NCI-H345 treated with DMSO at 0.1 percent for 48 hours (cell line): ENCODE measurements around the gene ACOT11.
"Not testable (repeated sequence)": the region's sequence is repeated elsewhere in the genome, so short reads cannot be mapped to it uniquely, and the experiment has no call there.

Experiments used
- DNase-seq: peaks from one replicate; lab custom pipeline; 2025; ENCODE audit not compliant: unreplicated experiment; lab: John Stamatoyannopoulos, UW

Gene ACOT11

DNA sequence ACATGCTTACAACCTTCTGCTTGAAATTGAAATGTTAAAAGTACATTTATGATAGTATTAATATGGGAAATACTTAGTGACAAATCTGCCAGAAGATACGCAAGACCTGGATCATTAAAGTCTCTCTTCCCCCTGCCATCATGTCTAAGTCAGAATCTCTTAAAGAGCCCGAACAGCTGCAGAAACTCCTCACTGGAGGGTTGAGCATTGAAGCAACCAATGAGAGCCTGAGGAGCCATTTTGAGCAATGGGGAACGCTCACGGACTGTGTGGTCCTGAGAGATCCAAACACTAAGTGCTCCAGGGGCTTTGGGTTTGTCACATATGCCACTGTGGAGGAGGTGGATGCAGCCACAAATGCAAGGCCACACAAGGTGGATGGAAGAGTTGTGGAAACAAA lies 11.4 kb upstream of the ACOT11 start:
- not testable (repeated sequence) for DNase-seq

DNA sequence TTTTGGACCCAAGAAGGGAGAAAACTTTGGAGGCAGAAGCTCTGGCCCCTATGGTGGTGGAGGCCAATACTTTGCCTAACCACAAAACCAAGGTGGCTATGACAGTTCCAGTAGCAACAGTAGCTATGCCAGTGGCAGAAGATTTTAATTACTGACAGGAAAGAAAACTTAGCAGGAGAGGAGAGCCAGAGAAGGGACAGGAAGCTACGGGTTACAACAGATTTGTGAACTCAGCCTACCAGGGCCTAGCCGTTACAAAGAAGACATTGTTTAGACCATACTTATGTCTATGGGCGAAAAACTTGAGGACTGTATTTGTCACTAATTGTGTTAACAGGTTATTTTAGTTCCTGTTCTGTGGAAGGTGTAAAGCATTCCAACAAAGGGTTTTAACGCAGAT lies 10.4 kb upstream of the ACOT11 start:
- DNase-seq = no peak

DNA sequence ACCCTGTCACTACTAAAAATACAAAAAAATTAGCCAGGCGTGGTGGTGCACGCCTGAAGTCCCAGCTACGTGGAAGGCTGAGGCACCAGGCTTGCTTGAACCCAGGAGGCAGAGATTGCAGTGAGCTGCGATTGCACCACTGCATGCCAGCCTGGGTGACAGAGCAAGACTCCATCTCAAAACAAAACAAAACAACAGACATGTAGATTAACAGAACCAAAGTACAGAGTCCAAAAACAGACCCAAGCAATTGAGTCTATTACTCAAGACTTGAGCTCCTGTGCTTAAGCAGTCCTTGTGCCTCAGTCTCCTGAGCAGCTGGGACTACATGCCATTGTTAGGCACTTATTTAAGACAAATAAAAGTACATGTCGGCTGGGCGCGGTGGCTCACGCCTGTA lies 9.5 kb upstream of the ACOT11 start:
- DNase-seq = no peak

DNA sequence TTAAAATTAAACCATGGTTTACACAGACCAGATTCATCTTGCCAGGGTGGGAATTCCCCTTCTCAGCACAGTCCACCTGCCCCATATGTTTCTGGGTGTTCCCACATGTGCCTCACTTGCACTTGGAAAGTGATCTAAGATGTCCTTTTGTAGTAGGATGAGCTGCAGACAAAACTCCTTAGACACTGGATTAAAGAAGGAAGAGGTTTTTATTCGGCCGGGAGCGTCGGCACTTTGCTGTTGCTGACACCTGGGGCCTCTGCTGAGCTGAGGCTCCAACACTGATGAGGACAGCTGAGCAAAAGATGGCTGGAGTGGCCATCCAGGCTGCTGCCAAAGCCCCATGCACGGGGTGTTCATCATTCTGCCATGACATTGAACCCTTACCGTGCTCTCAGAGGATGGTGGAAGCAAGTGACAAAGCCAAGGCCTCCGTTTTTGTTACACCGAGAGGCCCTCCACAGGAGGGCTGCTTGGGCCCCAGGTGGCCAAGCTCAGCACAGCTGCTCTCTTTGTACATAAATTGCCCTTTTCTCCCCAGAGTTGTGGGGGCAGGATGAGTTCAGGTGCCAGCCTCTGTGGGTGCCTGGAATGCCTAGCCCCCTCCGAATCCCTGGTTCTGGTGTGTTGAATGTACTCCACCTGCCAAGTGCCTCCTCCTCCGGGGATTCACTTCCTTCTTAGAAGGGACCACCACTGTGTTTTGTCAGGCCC lies 7.3 kb upstream of the ACOT11 start:
- DNase-seq = no peak

DNA sequence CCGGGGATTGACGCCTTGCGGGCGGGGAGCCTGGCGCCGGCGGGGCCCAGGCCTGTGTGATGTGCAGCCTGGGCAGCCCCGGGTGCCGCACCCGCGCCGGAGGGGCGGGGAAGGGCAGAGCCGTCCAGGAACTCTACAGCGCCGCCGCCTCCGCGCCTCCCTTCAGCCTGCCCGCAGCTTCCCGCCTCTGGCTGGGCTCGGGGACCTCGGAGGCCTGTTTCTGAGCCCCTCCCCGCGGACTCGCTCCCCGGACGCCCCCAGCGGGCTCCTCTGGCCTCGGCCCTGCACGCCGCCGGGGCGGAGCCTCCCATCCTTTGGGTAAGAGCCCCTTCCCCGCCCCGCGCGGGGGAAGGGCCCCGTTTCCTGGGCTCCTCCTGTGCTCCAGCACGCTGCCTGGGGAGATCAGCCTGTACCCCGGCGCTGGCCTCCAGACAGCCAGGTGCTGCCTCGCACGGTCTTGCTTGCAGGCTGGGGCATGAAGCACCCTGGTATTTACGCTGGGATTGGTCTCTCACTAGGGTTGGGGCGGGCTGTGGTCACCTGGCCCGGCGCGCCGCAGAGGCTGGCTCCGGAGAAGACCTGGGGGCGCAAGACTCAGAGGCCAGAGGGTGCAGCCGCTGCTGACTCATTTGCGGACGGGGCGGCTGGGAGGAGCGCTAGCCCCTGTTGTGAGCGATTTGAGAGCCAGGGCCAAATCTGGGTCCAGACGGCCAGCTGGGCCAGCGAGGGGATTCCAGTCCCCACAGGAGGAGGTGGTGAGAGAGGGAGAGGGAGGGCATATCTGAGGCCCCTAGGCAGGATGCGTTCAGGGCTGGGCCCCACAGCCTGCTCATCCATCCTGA lies 5.7 kb upstream of the ACOT11 start:
- peak; percentile 42 for DNase-seq

DNA sequence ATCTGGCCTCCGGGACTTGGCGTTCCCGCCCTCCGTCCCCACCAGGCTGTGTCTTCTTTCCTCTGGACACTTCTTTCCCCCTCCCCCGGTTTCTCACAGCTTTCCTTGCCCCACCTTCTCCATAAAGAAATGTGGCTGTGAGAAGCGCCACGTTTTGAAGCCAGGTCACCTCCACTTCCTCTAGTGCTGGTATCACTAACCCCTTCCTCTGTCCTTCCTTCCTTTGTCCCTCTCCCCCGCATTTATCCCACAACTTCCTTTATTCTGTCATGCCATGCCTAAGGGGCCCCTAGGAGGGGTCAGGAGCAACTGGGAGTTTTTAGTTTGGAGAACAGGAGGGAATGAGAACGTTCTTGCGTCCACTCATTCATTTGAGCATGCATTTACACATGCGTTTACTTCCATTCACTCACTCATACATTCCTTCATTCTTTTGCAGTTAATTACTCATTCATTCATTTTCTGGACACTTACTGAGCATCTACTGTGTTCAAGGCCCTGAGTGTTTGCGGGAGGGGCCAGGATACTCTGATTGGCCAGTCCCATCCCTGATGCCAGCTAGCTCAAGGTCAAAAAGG lies 5.0 kb upstream of the ACOT11 start:
- DNase-seq = no peak

DNA sequence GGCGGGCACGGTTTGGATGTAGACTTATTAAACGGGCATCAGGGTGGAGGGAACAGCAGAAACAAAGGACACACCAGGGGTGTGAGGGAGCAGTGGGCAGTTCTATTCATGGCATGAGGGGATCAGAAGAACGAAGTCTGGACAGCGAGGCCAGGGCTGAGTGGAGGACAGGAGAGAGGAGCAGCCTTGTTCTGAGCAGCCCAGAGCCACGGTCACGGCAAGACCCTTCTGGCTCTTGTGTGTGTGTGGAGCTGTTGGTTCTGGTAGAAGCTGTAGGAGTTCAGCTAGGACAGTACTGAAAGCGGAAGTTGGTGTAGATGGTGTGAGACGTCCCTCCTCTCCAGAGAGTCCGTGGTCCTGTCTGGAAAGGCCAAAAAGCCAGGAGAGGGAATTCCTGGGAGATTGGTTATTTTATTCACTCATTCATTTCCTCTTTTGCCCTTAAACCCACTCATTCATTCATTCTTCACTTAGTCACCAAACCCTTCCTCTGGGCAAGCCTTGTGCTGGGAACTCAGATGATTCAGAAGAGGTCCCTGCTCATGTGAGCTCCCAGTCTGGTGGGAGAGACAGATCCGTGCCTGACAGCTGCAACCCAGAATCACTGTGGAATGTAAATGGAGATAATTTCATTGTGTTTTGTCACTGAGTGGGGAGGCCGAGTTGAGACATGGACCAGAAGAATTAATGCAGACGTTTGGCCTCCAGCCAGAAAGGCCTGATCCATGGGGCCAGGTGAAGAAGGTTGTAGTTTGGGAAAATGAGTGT lies 4.1 kb upstream of the ACOT11 start:
- no peak for DNase-seq

DNA sequence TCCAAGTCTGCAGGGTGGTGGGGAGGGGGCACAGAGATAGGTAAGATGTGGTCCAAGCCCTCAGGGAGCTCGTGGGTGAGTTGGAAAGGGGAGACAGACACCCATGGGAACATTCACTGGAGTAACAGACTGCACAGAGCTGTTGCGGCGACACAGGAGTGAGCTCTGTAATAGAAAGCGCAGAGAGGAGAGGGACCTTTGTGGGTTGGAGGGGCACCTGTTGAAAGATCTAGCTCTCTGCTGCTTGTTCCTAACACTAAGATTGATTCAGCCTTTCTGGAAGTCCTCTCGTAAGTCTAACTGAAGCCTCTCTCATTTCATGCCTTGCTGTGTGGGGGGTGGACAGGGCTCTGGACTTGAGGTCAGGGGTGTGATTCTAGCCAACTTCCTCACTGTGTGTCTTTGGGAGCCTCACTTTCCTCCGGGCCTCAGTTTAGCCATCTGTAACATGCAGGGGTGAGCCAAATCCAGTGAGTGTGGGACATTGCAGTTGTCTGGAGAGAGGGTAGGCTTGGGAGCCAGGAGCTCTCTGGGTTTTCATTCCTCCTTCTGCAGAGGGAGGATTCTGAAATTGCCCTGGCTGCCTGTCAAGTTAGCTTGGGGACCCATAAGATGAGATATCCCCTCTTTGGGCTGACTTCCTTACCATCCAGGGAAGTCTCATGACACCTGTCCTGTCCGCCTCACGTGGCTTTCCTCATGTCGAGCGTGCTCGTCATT lies 2.0 kb upstream of the ACOT11 start:
- DNase-seq = no peak

DNA sequence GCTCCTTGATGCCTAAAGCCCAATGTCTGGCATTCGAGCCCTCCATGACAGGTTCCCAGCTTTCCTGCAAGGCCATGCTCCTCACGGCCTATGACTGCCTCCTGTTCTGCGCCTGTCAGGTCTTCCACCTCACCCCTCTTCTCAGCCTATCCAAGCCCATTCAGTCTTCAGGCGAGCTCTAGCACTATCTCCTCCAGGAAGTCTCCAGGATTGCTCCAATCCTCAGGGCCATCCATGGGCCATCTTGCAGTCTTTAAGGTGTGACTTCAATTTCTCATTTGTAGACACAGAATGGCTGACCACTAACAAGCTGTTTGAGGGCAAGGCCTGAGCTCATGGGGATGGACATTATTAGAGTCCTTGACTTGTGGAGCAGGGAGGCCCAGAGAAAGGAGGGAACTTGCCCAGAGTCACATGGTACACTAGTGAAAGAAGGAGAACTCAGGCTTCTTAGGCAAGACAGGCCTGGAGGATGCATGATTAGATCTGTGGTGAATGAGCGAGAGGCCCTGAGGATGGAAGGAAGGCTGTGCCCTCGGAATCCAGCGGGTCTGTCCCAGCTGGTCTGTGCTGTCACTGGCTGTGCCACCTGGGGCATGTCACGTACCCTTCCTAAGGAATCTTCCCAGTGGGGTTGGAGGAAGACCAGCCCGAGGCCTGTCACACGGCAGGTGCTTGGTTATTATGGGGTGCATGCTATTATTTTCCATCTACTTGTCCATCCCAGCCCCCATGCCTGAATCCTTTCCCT lies 1.2 kb upstream of the ACOT11 start:
- DNase-seq = no peak

DNA sequence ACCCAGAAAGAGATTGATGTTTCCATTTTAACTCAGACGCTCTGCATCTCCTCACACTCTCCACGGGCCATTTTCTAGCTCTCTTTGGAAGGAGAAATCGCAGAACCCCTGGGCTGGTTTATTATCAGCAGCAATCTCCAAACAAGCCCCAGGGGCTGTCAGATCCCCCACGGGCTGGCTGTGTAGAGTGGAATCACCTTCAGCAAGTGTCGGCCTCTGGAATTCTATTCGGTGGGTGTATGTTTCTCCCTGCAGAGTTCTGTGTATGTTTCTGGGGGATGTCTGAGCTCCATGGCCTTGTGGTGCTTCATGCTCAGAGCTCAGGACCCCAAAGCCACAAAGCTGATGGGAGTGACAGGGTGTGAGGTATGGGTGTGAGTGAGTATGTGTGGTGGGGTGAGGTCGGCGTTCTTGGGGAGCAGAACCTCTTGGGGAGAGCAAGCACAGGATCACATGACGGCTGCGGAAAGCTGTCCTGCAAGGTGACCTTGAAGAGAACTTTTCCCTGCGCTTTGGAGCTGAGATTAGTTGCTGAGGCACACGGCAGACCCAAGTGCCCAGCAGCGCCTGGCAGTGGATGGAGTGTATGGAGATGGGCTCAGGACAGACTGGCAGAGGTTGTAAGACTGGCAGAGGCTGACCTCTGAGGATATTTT lies 489 bp downstream of the ACOT11 start:
- no peak for DNase-seq

DNA sequence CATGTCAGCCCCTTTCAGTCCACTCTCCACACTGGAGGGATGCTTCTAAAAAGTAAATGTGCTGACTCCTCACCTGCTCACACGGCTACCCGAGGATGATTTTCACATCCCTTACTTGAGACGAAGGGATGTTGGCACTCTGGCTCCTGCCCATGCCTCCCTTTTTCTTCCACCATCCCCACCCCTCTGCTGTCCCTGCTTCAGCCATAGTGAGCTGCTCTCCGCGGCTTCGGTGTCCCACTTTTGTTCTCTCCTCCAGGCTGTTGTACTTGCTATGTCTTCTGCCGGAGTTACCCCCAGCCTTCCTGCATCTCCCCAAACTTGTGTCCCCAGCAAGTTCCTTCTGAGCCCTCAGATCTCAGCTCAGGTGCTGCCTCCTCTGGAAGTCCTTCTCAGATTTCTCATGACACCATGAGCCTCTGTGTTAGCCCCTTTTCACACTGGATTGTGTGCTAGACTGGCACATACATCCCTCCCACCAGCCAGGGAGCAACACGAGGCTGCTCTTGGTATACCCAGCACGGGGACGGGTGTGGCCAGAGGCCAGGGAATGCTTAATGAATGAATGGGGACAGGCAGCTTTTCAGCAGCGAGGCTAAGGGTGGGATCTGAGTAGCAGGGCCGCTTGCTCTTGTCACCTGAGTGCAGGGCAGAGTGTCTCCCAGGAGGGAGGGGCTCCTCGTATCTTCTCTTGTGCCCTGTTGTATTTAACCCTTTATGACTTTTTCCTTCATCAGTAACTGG lies 1.3 kb downstream of the ACOT11 start:
- DNase-seq = no peak

DNA sequence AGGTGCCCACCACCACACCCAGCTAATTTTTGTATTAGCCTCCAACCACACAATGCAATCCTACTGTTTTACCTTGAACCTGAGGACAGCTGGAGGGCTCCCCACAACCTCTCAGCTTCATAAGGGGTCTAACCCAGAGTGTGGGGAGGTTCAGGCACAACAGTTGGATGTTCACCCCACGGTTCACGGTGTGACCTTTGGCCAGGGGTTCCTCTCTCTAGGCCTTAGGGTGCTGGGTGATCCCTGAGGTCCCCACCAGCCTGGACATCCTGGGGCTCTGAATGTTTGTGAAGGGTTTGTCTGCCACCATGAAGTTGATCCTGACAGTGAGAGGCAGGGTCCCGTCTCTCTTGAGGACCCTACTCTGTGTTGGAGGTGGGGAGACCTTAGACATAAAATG lies 3.9 kb downstream of the ACOT11 start:
- no peak for DNase-seq

DNA sequence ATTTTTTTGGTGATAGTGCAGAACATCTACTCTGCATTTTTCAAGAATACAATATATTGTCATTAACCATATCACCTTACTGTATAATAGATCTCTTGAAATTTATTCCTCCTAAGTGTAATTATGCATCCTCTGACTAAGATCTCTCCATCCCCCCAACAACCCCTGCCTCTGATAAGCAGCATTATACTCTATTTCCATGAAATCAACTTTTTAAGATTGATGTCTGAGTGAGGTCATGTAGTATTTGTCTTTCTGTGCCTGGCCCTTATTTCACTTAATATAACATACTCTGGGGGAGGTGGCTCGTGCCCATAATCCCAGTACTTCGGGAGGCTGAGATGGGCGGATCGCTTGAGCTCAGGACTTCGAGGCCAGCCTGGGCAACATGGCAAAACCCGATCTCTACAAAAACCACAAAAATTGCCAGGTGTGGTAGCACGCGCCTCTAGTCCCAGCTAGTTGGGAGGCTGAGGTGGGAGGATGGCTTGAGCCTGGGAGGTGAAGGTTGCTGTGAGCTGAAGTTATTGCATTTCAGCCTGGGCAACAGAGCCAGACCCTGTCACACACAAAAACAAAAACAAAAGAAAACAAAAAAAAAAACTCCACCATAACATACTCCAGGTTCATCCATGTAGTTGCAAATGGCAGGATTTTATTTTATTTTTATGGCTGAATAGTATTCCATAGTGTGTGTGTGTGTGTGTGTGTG lies 5.7 kb downstream of the ACOT11 start:
- DNase-seq = no peak

DNA sequence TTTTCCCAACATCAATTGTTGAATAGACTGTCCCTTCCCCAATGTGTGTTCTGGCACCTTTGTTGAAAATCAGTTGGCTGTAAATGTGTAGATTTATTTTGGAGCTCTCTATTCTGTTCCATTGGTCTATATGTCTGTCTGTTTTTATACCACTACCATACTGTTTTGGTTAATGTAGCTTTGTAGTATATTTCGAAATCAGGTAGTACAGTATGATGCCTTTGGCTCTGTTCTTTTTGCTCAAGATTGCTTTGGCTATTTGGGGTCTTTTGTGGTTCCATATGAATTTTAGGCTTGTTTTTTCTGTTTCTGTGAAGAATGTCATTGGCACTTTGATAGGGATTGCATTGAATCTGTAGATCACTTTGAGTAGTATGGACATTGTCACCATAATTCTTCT lies 8.1 kb downstream of the ACOT11 start:
- DNase-seq = no peak

DNA sequence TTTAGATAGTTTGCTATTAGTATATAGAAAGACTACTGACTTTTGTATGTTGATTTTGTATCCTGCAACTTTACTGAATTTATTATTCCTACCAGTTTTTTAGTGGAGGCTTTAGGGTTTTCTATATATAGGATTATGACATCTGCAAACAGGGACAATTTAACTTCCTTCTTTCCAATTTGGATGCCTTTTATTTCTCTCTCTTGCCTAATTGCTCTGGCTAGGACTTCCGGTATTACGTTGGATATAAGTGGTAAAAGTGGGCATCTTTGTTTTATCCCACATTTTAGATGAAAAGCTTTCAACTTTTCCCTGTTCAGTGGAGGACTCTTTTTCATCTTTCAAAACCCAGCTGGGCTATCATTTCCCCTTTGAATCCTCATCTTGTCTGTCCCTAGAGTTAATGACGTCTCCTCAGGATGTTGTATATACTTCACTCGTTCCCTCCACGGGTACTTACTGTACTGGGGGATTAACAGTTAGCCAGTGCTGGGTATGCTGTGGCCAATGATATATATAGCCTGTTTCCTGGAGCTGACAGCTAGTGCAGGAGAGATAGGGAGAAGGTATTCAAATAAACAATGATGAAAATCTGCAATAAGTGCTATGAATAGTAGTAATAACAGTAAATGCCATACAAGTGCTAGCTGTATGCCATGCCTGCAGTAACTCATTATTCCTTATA lies 9.8 kb downstream of the ACOT11 start:
- DNase-seq = no peak

DNA sequence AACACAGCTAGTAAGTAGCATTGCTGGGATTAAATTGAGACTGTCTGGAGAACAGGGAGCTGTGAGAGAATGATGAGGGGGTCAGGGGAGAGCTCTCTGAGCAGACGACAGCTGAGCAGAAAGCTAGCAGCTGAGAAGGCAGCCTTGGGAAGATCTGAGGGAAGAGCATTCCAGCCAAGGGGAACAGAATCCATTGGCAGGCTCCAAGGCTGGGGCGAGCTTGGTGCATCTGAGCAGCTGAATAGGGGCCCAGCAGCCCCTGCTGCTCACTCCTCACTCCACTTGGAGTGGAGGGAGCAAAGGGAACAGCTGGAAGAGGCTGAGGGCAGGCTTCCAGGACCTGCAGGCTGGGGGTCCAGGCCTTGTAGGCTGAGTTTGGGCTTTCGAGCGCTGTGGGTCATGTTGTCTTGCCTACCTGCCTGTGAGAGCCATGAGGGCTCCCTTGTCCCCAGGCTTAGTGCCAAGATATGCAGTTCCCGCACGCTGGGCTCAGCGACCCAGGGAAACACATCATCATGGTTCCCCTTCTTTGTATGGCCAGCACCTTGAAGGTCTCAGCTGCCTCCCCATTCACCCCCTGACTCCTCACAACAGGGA lies 10.5 kb downstream of the ACOT11 start:
- DNase-seq = no peak

DNA sequence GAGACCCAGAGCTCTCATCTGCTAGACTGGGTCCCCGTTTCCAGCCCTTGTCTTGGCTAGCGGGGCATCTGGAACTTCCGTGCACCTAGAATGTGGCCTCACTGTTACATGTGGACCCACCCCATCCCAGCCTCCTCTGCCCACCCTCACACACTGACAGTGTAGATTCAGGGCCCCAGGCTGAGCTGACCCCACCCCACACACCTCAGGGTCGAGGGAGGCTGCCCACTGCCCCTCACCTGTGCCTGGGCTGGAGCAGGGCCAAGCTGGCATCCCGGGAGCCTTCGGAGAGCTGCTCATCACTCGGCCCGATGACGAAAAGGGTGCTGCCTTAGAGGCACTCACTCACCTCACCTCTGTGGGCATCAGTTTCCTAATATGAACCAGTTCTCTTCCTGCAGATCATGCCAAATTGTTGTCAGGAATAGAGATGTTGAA lies 11.1 kb downstream of the ACOT11 start:
- no peak for DNase-seq
